Esophagus squamous epithelium (tissue), 5 donors: ENCODE measurements around the gene EPHA2. TPM values are rescaled to one million over a fixed set of nuclear protein-coding genes. Genes with fewer than 3 reads are reported as not detected.
A peak's percentile ranks its signal among the peaks of the same experiment; 100 is the strongest.

ENCODE experiments used
- DNase-seq: peaks from one replicate; lab custom pipeline; 2025; lab: John Stamatoyannopoulos, UW
- H3K27ac ChIP-seq, 4 donors: fragments of 200-600 bp; sonication (generic); one replicate each; pipeline ENCODE4 v1.5.1; 2016 to 2019; ENCODE audit warnings: mild to moderate bottlenecking in 1 of 4
- H3K27me3 ChIP-seq, 4 donors: fragments of 200-600 bp; sonication (generic); 1 replicate in 3 of 4; 2 replicates in 1 of 4; pipeline versions ENCODE4 v1.5.1 to v1.6.0; 2017 to 2021; ENCODE audit warnings: antibody characterized with exemption in 1 of 4
- H3K36me3 ChIP-seq, 3 donors: fragments of 200-600 bp; sonication (generic); one replicate each; pipeline ENCODE4 v1.5.1; 2016 to 2019
- H3K4me1 ChIP-seq, 3 donors: fragments of 200-600 bp; sonication (generic); one replicate each; pipeline ENCODE4 v1.5.1; 2017 to 2019
- H3K4me3 ChIP-seq, 4 donors: fragments of 200-600 bp; sonication (generic); 1 replicate in 3 of 4; 2 replicates in 1 of 4; pipeline ENCODE4 v1.5.1; 2016 to 2019; ENCODE audit warnings: mild to moderate bottlenecking in 2 of 4, moderate library complexity in 1 of 4
- H3K9me3 ChIP-seq, 3 donors: fragments of 200-600 bp; sonication (generic); one replicate each; pipeline ENCODE4 v1.5.1; 2016 to 2019
- CTCF ChIP-seq, 6 experiments: fragments of 450-650 bp in 4 of 6; fragments of 200-600 bp in 2 of 6; sonication (generic) in 2 of 6; IDR thresholded peaks; one replicate each; pipeline ENCODE4 v1.5.1; 2016 to 2019; ENCODE audit warnings: antibody characterized with exemption in 6 of 6, mild to moderate bottlenecking in 4 of 6, moderate library complexity in 4 of 6
- POLR2A ChIP-seq, 4 donors: fragments of 450-650 bp; IDR thresholded peaks; one replicate each; pipeline ENCODE4 v1.6.1; 2017; ENCODE audit warnings: antibody characterized with exemption in 4 of 4, mild to moderate bottlenecking in 4 of 4, moderate library complexity in 3 of 4
- WGBS, 2 donors: methylation state at CpG; one replicate each; pipeline ENCODE4 v1.1.5; 2018; 5-methylcytosine and 5-hydroxymethylcytosine counted together
- intact Hi-C: fragments of 100-400 bp; cut with DNase I; formaldehyde crosslinking; loops from one replicate; pipeline ENCODE4 v1.15.0; 2022
- total RNA-seq, 4 donors: library from RNA; depleted of rRNA; stranded (reverse); fragments of >200 nt; gene quantifications; one replicate each; pipeline ENCODE4 v1.1.0, GENCODE V29; 2016
- donor health status: DM: yes; HTN: yes; CAD: no.

Gene EPHA2
- total RNA-seq, 4 donors from 2014 or later: 87.5 to 225 (median 137) TPM

DNA sequence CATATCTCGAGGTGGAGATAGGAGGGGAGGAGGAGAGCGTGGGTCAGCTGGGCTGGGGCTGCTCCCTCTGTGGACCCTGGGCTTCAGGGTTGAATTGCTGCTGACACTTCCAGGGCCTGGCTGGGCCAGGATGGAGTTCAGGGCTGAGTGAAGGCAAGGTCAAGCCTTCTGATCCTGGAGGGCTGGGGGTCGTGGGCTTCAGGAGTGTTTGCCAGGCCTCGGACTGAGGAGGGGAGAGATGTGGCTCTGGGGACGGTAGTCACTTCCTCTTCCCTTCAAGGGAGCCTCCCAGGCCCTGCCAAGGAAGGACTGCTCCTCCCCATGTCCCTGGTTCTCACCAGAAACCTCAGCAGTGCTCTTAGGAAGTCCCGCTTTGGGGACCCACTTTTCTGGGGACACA is 70.3 kb downstream of the EPHA2 start:
- no peaks in the 10 kb centered on the region for H3K9me3 ChIP-seq
- H3K27ac ChIP-seq: no peak overlapping the region
- H3K36me3 ChIP-seq: no peaks in the 10 kb centered on the region
- H3K4me3 ChIP-seq: no peak overlapping the region
- TF ChIP-seq CTCF (IDR thresholded peaks at IDR 0.05) (no peak), POLR2A (IDR thresholded peaks at IDR 0.05) (no peak)
- no peak for DNase-seq
- intact Hi-C loops: no loop called here
- no peaks in the 10 kb centered on the region for H3K27me3 ChIP-seq
- peaks cover 15 to 58% (median 37%) of the 10 kb centered on the region in 3 donors for H3K4me1 ChIP-seq
- WGBS, 2 donors: 45 to 57% methylated on average over 5 to 6 of the region's 6 CpGs

- no peak for TF ChIP-seq CTCF (IDR thresholded peaks at IDR 0.05)
- TF ChIP-seq POLR2A (IDR thresholded peaks at IDR 0.05): no peak
- Histone ChIP-seq H3K27ac (peak overlapping the region in 3 of 4 donors; percentile 7 to 69 (median 24)), H3K36me3 (no peaks in the 10 kb centered on the region), H3K4me3 (no peak overlapping the region), H3K4me1 (peaks cover 16 to 52% (median 43%) of the 10 kb centered on the region in 3 donors), H3K27me3 (no peaks in the 10 kb centered on the region), H3K9me3 (no peaks in the 10 kb centered on the region)
- 33% methylated on average over 1 to 4 of the region's 5 CpGs for WGBS, 2 donors
- DNase-seq: no peak
- intact Hi-C loops: no loop called here
These were observed 72.4 kb downstream of the EPHA2 start for GRCh38 chr1:16083486-16083885.

DNA sequence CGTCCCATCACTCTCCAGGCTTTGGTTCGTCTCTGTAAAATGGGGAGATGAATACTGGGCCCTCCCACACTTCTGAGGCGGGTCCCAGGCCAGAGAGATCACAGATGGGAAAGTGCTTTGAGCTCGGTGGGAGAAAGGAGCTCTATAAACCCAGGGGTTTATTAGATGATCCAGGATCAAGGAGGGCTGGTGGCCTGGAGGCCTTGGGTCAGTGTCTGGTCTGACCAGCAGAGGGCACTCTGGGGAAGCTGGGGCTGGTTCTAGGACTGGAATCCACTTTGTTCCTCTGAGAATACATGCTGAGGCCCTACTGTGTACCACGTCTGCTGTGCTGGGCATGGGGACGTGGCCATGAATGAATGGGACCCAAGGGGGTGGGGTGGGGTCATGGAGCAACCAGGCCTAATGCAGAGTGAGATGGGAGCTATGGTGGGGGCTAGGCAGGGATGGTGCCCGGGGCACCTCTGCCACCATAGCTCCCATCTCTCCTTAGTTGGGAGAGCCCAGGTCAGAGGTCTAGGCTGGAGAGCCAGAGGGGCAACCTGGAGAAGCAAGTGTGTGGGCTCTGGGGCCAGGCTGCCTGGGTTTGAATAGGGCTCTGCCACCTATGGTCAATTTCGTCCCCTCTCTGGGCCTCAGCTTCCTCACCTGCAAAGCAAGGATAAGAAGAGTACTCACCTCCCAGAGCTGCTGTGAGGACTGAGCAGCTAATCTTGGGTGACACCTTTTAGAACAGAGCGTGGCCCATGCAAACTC is 73.4 kb downstream of the EPHA2 start:
- Histone ChIP-seq H3K9me3 (no peaks in the 10 kb centered on the region), H3K4me3 (no peak overlapping the region), H3K4me1 (peaks cover 6 to 50% (median 35%) of the 10 kb centered on the region in 3 donors), H3K27ac (peak overlapping the region; percentile 24 to 69 (median 46)), H3K36me3 (no peaks in the 10 kb centered on the region), H3K27me3 (no peaks in the 10 kb centered on the region)
- no peak for TF ChIP-seq POLR2A (IDR thresholded peaks at IDR 0.05)
- TF ChIP-seq CTCF (IDR thresholded peaks at IDR 0.05): peak; percentile 42 to 90 (median 81)
- intact Hi-C loops: no loop called here
- 33 to 48% methylated on average over 3 to 4 of the region's 9 CpGs for whole genome bisulfite sequencing, 2 donors
- DNase-seq: no peak

GRCh38 chr1:16081636-16082035 is 74.2 kb downstream of the EPHA2 start:
- Histone ChIP-seq H3K4me3 (no peak overlapping the region), H3K27me3 (no peaks in the 10 kb centered on the region), H3K4me1 (peaks cover 9 to 56% (median 42%) of the 10 kb centered on the region in 3 donors), H3K36me3 (no peaks in the 10 kb centered on the region), H3K27ac (peak overlapping the region; percentile 8 to 69 (median 46)), H3K9me3 (no peaks in the 10 kb centered on the region)
- intact Hi-C loops: no loop called here
- TF ChIP-seq CTCF (IDR thresholded peaks at IDR 0.05): no peak
- no peak for TF ChIP-seq POLR2A (IDR thresholded peaks at IDR 0.05)
- DNase-seq: no peak
- 57 to 67% methylated on average over 3 to 8 of the region's 9 CpGs for WGBS, 2 donors

DNA sequence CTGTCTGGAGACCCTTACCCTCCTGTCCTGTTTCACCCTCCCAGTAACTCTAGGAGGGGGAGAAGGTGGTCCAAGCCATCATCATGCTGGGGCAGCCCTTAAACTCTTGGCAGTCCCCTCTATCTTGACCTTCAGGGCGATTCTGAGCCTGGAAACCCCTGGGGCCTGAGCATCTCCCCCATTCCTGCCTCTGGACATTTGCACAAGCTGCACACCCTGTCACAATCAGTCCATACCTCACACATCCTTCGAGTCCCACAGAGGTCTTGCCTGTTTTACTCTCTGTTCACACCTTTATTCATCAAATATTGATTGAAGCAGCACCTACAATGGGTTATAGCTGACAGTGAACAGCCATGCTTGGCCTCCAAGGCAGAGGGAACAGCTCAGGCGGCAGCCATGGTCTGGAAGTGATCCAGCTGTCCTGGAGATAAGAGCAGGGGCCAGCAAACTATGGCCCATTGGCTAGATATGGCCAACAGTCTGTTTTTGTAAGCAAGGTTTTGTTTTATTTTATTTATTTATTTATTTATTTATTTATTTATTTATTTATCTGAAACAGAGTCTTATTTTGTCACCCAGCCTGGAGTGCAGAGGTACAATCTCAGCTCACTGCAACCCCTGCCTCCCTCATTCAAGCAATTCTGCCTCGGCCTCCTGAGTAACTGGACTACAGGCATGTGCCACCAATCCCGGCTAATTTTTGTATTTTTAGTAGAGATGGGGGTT is 75.3 kb downstream of the EPHA2 start:
- no peaks in the 10 kb centered on the region for H3K9me3 ChIP-seq
- TF ChIP-seq CTCF (IDR thresholded peaks at IDR 0.05) (no peak), POLR2A (IDR thresholded peaks at IDR 0.05) (no peak)
- peaks cover 12 to 67% (median 52%) of the 10 kb centered on the region in 3 donors for H3K4me1 ChIP-seq
- H3K4me3 ChIP-seq: no peak overlapping the region
- no peaks in the 10 kb centered on the region for H3K27me3 ChIP-seq
- no peaks in the 10 kb centered on the region for H3K36me3 ChIP-seq
- intact Hi-C loops: no loop called here
- no peak overlapping the region for H3K27ac ChIP-seq
- no peak for DNase-seq
- 75 to 87% methylated on average over 4 to 5 of the region's 5 CpGs for WGBS, 2 donors
